SJCRH30 (cell line): ENCODE measurements around the gene B4GALT5. TPM values are rescaled to one million over a fixed set of nuclear protein-coding genes. Genes with fewer than 3 reads are reported as not detected.
A peak's percentile ranks its signal among the peaks of the same experiment; 100 is the strongest.

Source experiments
- DNase-seq, 2 experiments: peaks; one replicate each; pipeline ENCODE4 v3.0.0-alpha.2; 2015 to 2020
- H3K27ac ChIP-seq: fragments of 250-450 bp; sonication (Bioruptor Pico); 2 replicates; pipeline ENCODE4 v1.5.1; 2020; ENCODE audit warnings: mild to moderate bottlenecking, moderate library complexity
- H3K27me3 ChIP-seq: fragments of 250-450 bp; sonication (Bioruptor Pico); 2 replicates; pipeline ENCODE4 v1.5.1; 2020; ENCODE audit warnings: mild to moderate bottlenecking, moderate library complexity
- H3K36me3 ChIP-seq: fragments of 250-450 bp; sonication (Bioruptor Pico); 2 replicates; pipeline ENCODE4 v1.5.1; 2020; ENCODE audit warnings: mild to moderate bottlenecking, moderate library complexity
- H3K4me1 ChIP-seq: fragments of 250-450 bp; sonication (Bioruptor Pico); 2 replicates; pipeline ENCODE4 v1.5.1; 2020; ENCODE audit warnings: mild to moderate bottlenecking, moderate library complexity
- H3K4me3 ChIP-seq: fragments of 250-450 bp; sonication (Bioruptor Pico); 2 replicates; pipeline ENCODE4 v1.5.1; 2020; ENCODE audit warnings: mild to moderate bottlenecking, moderate library complexity
- H3K9me3 ChIP-seq: fragments of 250-450 bp; sonication (Bioruptor Pico); replicated peaks from 2 replicates; pipeline ENCODE4 v1.5.1; 2020; ENCODE audit warnings: mild to moderate bottlenecking, moderate library complexity
- total RNA-seq: library from RNA; depleted of rRNA; stranded (reverse); fragments of >200 nt; shearing (Covaris generic); gene quantifications from 2 replicates; pipeline ENCODE4 v1.2.3, GENCODE V29; 2014; rRNA removed

B4GALT5 gene
- total RNA-seq, 1 experiment from 2014 or later = 81.1 TPM

DNA sequence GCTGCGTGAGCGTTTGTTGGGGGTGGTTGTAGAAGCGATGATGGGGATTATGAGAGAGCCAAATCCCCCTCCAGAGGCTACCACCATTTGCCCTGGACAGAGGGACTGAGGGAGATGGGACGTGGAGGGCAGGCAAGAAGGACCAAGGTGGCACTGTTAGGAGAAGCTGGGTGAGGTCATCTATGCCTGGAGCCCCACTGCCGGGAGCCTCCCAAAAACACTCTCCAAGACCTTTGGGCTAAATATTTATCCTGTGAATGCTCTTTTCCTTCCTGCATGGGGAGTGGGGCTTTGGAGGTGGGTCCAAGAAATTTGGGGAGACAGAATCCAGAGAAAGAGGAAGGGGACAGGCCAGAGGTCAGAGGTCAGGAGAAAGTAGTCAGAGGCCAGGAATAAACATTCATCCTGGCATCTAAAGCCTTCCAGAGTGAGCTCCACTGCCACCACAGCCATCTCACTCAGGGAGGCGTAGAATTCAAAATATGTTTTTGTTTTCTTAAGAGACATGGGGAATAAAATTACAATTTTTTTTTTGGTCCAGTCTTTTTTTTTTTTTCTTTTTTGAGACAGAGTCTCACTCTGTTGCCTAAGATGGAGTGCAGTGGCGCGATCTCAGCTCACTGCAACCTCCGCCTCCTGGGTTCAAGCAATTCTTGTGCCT lies 128.0 kb downstream of the B4GALT5 start:
- no peak overlapping the region for H3K4me3 ChIP-seq
- H3K4me1 ChIP-seq = peaks cover 52% of the 10 kb centered on the region
- no peaks in the 10 kb centered on the region for H3K36me3 ChIP-seq
- H3K27me3 ChIP-seq = no peaks in the 10 kb centered on the region
- H3K27ac ChIP-seq = no peak overlapping the region; the same call in 1 of the 2 replicates
- H3K9me3 ChIP-seq = peaks cover 5% of the 10 kb centered on the region
- no peak for DNase-seq

DNA sequence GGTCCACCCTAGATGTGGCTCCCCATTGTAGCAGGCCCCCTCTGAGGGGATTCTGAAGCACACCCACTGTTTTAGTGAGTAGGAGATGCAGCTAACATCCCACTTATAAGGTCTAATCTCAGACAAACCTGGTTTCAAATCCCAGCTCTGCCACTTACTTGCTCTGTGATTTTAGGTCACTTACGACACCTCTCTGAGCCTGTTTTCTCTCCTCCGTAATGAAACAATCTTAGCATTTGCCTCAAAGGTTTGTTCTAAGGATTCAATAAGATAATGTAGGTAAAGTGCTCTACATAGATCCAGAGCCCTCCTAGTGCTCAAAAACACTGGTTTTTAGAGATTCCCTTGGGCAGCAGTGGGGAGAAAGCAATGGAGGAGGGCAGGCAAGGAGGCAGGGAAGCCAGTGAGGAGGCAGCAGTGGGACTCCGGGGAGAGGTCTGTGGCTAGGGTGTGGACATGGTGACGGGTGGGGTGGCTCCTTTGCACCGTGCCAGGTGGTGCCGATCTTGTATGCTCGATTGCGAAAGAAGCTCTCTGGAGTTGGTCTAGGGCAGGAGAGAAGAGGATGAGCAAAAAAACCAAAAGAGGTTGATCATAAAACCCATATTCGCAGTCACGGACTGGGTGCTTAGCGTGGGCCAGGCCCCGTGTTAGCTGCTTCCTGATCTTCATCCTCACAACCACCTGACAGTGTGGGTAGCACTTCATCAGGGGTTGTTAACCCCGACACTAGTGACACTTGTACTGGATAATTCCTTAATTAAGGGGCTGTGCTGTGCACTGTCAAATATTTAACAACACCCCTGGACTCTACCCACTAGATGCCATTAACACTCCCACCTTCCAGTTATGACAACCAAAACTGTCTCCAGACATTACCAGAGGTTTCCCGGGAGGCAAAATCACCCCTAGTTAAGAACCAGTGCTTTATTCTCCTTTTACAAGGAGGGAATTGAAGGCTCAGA lies 129.0 kb downstream of the B4GALT5 start:
- peak overlapping the region; percentile 86 for H3K27ac ChIP-seq
- no peak overlapping the region for H3K4me3 ChIP-seq
- DNase-seq = no peak
- H3K9me3 ChIP-seq = peaks cover 5% of the 10 kb centered on the region
- H3K27me3 ChIP-seq = no peaks in the 10 kb centered on the region
- peaks cover 53% of the 10 kb centered on the region for H3K4me1 ChIP-seq
- H3K36me3 ChIP-seq = no peaks in the 10 kb centered on the region

DNA sequence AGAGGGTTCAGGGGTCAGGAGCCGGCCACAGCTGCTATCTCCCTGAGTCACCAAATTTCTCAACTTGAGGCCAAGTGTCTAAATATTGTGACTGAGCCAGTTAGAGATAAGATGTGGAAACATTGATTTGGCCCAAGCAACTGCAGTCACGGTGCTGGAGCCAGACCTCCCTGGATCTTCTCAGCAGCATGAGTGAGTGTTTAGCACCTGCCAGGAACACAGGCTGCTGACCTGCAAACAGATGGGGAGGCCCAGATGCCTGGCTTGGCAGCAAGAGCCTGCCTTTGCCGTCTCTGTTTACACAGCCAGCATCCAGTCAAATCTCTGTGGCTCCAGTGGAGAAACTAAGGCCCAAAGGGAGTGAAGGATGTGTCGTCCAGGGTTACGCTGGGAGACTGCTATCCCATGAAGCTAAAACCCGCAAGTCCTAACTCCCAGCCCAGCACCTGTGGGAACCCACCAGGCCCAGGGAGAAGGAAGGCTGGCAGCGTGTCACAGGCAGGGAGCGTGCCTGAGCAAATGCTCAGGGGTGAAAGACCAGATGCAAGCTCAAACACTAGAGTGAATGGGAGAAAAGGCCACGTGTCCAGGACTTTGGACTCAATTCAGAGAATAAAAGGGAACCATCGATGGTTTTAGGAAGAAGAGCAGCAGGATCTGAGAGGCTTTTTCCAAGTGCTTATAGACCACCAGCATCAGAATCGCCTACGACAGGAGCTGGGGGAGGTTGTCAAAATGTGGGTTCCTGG lies 129.8 kb downstream of the B4GALT5 start:
- peak overlapping the region; percentile 86 for H3K27ac ChIP-seq
- peaks cover 62% of the 10 kb centered on the region for H3K4me1 ChIP-seq
- peak; percentile 97 to 98 for DNase-seq
- H3K27me3 ChIP-seq = no peaks in the 10 kb centered on the region
- H3K36me3 ChIP-seq = no peaks in the 10 kb centered on the region
- no peak overlapping the region for H3K4me3 ChIP-seq
- peaks cover 5% of the 10 kb centered on the region for H3K9me3 ChIP-seq

DNA sequence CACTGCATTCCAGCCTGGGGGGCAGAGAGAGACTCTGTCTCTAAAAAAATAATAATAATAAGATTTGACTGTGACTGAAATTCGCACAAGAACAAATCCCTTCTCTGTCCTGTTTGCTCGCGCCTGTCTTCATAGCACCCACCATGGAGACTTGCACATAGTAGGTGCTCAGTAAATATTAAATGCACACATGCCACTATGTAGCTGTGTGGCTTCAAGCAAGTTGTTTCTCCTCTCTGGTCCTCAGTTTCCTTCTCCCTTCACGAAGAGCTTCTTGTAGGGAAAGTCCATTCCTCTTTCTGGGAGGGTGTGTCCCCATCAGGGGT lies 130.4 kb downstream of the B4GALT5 start:
- H3K36me3 ChIP-seq = no peaks in the 10 kb centered on the region
- H3K4me1 ChIP-seq = peaks cover 63% of the 10 kb centered on the region
- no peak for DNase-seq
- no peak overlapping the region for H3K4me3 ChIP-seq
- H3K27ac ChIP-seq = peak overlapping the region; percentile 86
- peaks cover 5% of the 10 kb centered on the region for H3K9me3 ChIP-seq
- no peaks in the 10 kb centered on the region for H3K27me3 ChIP-seq

Other genes with a start within 250 kb of the B4GALT5 start
- 0.10 and 0.30 TPM in 2 replicates for gene KCNB1, start 231.2 kb downstream of the B4GALT5 start, total RNA-seq
- 0.28 and 0.56 TPM in 2 replicates for gene PTGIS, start 145.7 kb downstream of the B4GALT5 start, total RNA-seq
- gene SLC9A8, start 99.0 kb upstream of the B4GALT5 start, total RNA-seq = 7.4 and 10.2 TPM in 2 replicates
- gene SPATA2, start 201.7 kb upstream of the B4GALT5 start, total RNA-seq = 8.2 and 8.3 TPM in 2 replicates
- 107 and 108 TPM in 2 replicates for gene RNF114, start 222.5 kb upstream of the B4GALT5 start, total RNA-seq